CD4-positive, alpha-beta T cell treated with Interferon alpha-2 for 1 hour (primary cell): ENCODE results near the gene C22orf39.

ENCODE experiments used
- DNase-seq, 2 donors: peaks; one replicate each; pipeline ENCODE4 v3.0.0-alpha.2; 2020 to 2022

The C22orf39 gene

GRCh38 chr22:19396934-19397733, 50.4 kb downstream of the C22orf39 start:
- DNase-seq: no peak

DNA sequence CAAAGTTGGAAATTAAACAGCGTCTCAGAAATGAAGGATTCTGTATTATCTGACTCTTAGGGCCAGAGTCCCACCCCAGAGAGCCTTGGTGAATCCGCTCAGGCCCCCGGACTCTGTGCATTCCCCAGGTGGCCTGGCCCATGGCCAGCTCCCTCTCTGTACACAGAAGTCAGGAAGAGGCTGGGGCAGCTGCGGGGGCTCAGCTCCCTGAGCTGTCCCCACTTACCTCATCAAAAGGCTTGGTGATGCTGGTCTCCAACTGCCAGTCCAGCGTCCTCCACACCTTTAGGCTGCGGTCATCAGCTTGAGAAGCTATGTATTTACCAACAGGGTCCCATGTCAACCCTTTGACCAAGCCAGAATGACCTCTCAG, 51.0 kb downstream of the C22orf39 start:
- no peak for DNase-seq

- DNase-seq: no peak
Observed at GRCh38 chr22:19395276-19395675, 52.2 kb downstream of the C22orf39 start.

GRCh38 chr22:19394274-19395050, 53.0 kb downstream of the C22orf39 start:
- no peak for DNase-seq

DNA sequence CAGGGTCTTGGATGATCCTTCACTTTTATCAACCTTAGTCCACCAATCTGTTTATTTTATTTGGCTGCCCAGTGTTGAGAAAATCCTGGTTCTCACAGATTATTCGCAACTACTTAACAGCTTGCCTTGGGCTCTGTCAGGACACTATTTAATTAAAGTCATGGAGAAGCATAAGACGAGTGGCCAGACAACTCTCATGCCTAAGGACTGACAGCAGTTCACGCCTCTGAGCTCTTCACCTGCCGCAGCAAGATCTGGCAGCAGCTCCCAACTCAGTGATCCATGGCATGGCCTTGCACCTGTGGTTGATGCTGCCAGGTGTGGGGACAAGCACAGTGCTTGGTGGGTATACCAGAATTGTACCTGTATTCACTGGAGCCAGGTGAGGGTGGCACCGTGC, 53.8 kb downstream of the C22orf39 start:
- DNase-seq: no peak
